GM11168 (cell line): Measurements from ENCODE around the gene VPS35.

Source experiments
- in situ Hi-C: fragments of 300-500 bp; cut with MboI; formaldehyde crosslinking; loops from one replicate; pipeline ENCODE4 v1.12.0; 2022; ENCODE audit warnings: low sequenced_read_pairs; ENCODE audit not compliant: unreplicated experiment

VPS35 gene

GRCh38 chr16:46714797-46715591, 26.0 kb upstream of the VPS35 start:
- in situ Hi-C loops = no loop called here

- in situ Hi-C loops = no loop called here
Observed at GRCh38 chr16:46713634-46714033, 24.7 kb upstream of the VPS35 start.

DNA sequence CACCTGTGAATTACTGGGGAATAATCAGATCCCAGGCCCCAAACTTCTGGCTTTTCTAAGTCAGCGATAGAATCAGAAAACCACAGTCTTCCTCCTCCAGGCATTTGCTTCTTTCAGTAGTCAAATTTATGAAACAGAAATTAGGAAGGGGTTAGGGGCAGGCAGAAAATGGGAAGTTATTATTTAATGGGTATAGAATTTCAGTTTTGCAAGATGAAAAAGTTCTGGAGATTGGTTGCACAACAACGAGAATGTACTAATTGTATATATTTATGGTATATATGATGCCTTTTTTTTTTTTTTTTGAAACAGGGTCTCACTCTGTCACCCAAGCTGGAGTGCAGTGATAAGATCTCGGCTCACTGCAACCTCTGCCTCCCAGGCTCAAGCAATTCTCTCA, 23.9 kb upstream of the VPS35 start:
- in situ Hi-C loops = no loop called here

DNA sequence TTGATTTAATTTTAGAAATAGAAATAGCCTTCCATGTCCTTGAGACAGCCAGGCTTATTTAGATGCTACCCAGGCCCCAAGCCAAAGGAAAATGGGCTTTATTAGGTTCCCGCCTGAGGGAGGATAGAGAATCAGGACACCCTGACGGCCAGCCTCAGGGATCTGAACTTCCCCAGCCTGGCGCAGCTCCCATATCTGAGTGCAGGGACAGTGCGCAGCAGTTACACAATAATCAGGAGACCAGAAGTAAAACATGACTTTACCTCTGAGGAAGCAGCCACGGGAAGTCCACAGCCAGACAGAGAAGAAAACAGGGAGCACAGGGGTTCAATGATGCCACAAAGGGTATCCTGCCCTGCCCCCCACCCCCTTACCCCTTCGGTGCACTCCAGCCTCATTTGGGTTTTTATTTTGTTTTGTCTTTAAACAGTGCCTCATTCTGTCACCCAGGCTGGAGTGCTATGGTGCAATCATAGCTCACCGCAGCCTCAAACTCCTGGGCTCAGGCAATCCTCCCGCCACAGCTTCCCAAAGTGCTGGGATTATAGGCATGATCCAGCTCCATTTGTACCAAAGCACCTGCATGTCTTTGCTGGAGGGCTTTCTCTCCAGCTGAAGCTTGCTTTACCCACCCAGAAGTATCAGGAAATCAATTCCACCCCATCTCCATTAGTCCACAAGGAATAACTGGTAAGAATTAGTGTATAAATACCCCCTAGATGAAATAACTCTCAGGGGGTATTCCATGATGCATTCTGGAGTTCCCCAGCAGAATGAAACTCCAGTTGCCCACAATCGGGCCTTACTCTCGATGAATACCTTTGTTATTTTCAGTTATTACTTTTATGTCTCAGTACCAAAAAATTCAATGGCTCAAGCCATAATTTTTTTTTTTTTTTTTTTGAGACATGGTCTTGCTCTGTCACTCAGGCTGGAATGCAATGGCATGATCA, 22.4 kb upstream of the VPS35 start:
- in situ Hi-C loops = no loop called here

DNA sequence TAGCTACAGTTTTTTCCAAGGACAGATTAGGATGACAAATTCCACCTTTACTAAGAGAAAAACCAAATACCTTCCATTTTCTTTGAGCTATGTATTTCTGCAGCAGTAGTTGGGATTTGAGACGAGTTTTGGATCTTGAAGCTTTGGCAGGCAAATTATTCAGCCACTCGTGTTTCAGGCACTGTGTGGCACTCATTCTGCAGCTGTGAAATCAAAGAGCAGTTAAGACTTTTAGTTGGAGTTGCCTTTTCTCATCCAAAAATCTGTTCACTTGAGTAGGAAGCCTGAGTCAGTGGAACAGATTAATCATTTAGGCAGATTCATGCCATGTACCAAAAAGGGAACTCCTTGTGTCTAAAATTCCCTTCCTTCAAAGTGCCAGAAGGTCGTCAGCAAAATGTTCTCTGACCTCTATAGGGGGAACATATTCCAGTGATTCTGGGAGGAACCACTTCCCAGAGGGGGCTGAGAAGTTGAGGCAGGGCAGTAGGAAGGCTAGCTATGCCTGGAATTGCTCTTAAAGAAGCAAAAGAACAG, 20.6 kb upstream of the VPS35 start:
- in situ Hi-C loops = no loop called here

GRCh38 chr16:46706642-46707041, 17.7 kb upstream of the VPS35 start:
- in situ Hi-C loops = no loop called here

DNA sequence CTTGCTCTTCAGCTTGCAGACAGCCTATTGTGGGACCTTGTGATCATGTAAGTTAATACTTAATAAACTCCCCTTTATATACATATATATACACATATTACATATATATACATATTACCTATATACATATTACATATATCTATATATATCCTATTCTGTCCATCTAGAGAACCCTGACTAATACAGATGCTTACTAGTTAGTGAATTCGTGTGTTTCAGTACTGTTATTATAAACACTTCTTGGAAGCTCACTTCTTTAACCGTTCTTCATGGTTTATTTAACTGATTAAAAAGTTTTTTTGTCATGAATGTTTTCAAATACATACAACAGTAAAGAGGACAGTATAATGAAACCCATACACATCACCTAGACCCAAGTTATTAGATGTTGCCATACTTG, 13.1 kb upstream of the VPS35 start:
- in situ Hi-C loops = no loop called here

- in situ Hi-C loops = no loop called here
Observed at GRCh38 chr16:46701615-46702014, 12.6 kb upstream of the VPS35 start.

DNA sequence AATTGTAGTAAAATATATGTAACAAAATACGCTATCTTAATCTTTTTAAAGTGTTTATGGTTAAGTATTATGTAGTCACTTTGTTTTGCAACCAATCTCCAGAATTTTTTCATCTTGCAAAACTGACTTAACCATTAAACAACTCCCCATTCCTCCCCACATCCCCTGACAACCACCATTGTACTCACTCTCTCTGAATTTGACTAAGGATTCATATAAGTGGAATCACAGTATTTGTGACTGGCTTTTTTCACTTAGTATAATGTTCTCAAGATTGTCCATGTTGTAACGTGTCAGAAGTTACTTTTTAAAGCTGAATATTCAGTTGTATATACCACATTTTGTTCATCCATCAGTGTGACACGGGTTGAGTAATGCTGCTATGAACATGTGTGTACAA, 11.1 kb upstream of the VPS35 start:
- in situ Hi-C loops = no loop called here

- in situ Hi-C loops = no loop called here
Observed at GRCh38 chr16:46696957-46697356, 8.0 kb upstream of the VPS35 start.

- in situ Hi-C loops = no loop called here
Observed at GRCh38 chr16:46695937-46696336, 7.0 kb upstream of the VPS35 start.

DNA sequence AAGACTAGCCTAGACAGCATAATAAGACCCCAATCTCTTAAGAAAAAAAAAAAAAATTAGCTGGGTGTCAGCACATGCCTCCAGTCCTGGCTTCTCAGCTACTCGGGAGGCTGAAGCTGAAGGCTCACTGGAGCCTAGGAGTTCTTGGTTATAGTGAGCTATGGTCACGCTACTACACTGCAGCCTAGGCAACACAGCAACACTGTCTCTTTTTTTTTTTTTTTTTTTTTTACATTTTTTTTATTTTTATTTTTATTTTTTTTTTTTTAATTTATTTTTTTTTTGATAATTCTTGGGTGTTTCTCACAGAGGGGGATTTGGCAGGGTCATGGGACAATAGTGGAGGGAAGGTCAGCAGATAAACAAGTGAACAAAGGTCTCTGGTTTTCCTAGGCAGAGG, 4.6 kb upstream of the VPS35 start:
- in situ Hi-C loops = no loop called here

DNA sequence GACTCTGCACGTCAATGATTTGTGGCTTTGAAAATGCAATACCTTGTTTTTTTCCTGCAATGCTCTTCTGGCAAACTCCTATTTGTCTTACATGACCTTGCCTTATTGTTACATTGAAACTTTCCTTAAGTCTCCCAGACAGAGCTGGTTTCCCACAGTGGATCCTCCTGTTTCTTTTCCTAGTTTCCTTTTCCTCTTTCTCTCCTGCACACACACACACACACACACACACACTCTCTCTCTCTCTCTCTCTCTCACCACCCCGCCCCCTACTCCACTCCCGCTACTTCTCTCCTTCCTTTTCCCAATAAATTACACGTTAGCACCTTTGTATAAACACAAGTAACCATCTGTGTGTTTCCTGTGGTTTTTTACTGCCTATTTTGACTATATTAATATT, 2.7 kb upstream of the VPS35 start:
- in situ Hi-C loops = no loop called here

DNA sequence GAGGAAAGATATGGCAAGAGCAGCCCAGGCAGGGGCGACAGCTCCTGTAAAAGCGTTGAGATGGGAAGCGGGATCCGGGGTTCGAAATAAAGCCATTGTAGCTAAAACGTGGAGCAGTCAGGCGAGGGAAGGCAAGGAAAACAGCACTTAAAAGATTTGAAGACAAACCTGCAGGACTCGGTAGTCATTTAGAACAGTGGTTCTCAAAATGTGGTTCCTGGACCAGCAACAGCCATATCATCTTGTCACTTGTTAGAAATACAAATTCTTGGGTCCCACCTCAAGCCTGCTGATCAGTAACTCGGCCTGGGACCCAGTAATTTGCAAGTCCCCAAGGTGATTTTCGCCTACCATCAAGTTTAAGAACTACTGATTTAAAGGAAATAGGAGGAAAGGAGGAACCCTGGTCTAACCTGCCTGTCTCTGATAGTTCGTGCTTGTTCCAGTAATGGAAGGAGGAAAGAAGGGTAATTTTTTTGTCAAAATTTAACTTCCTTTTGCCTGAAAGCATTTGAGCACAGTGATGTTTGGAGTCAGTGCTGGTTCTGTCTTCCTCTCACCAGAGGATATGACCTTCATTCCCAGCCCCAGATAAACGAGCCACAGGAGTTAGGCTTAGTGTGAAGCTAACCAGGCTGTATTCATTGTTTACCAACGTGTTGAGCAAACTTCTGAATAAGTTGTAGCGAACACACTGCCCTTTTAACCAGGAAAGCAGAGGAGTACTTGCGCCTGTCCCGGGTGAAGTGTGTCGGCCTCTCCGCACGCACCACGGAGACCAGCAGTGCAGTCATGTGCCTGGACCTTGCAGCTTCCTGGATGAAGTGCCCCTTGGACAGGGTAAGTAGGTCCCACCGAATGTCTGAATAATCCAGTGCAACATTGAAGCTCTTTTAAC, 1.6 kb upstream of the VPS35 start:
- in situ Hi-C loops = no loop called here

DNA sequence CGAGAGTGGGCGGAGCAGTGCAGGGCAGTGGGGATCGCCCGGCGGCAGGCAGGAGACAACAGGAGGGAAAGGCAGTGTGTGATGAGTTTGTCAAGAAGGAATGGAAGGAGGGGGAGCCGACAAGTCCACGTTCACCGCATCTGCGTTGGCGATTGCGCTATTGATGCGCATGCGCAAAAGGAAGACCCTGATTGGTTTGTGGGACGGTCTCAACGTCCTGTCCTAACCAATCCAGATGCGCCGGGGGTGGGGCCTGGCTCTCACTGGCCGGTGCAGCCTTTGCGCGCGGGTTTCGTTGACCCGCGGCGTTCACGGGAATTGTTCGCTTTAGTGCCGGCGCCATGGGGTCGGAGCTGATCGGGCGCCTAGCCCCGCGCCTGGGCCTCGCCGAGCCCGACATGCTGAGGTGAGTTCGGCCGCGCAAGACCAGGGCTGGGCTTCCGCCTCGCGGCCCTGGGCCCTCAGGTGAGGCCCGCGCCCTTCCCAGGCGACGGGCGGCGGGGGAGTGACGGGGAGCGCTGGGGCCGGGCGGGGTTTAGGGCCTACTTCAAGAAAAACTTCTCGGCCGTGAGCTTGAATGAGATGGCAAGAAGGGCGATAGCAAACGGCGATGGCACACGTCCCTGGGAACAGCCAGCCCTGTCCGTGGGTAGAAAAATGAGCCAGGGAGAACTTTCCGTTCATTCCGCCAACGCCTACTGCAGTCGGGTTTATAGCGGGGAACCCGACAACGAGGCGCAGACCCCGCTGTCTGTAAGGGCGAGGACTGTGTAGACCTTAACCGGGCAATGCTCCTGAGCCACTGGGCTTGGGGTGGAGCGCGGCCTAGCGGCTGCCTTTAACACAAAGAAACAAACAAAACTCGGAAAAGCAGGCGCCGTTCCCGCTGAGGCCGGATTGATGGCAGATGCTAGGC, 645 bp upstream of the VPS35 start, which contains the start of gene ORC6:
Gene ORC6 (plus strand): TSS at position 295 of the 916 bp plus-strand sequence. CDS start 47 bp downstream, at position 342.
- in situ Hi-C loops = no loop called here

DNA sequence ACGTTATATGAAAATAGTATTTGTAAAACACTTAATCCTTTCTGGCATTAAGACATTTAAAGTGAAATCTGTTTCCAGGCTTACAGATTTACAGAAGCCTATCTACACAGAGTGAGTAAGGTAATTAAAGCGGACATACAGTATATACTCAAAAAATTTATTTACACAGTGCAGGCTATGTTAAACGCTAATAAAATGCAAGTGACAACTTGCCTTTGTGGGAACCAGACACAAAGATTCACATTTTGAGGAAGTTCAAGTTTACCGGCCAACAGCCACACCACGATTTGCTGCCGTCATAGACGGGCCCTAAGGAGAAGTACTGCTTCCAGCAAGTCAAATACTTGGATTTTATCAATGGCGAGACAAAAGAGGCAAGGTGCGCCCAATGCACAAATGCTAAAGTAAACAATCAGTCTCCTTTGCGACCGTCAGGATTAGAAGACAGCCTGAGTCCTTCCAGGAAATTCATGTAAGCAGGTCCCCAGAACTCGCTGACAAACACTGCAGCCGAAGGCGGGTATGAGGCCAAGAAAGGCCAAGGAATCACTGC, 801 bp downstream of the VPS35 start:
- in situ Hi-C loops = no loop called here

DNA sequence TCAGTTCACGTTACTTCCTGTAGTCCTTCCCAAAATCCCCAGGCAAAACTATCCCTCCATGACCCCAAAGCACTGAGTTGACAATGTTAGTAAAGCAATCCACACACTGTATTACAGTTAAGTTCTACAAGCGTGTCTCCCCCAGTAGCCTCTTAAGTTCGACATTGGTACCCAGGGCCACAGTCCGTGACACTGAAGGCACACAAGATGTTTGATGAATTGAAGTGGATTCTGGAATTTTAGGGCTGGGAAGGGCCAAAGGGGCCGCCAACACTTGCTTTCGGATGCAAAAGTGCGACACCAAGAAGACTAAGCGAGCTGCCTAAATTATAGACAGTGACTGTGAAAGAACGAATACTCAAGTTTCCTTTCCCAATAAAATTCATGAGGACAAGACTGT, 1.5 kb downstream of the VPS35 start:
- in situ Hi-C loops = no loop called here

- in situ Hi-C loops = no loop called here
Observed at GRCh38 chr16:46686815-46687473, 2.0 kb downstream of the VPS35 start.
